Panc1 (cell line): ENCODE data around the gene CLDN6. TPM values are rescaled to one million over a fixed set of nuclear protein-coding genes. Genes with fewer than 3 reads are reported as not detected.

Experiments
- ATAC-seq: fragments of 200-7000 bp; cut with Tn5 transposase; 2 replicates; pipeline ENCODE4 v1.9.1; 2020; ENCODE audit warnings: mild to moderate bottlenecking, moderate library complexity
- BruUV-seq: library from RNA; stranded (reverse); fragments of 400-500 nt; replicated peaks from 2 replicates; lab custom pipeline; 2021; lab: Mats Ljungman, UMichigan
- CTCF ChIA-PET: fragments of 300-600 bp; sonication (Branson Sonifier 250); formaldehyde crosslinking; loops from one replicate; lab custom pipeline; 2022; ENCODE audit warnings: antibody characterized with exemption; lab: Charles Lee
- POLR2A ChIA-PET: fragments of 300-600 bp; sonication (Branson Sonifier 250); formaldehyde crosslinking; loops from one replicate; lab custom pipeline; 2022; ENCODE audit warnings: antibody characterized with exemption; lab: Charles Lee
- DNase-seq: peaks from one replicate; pipeline ENCODE4 v3.0.0-alpha.2; 2010; ENCODE audit warnings: low read depth, low spot score
- H3K27ac ChIP-seq: 2 replicates; pipeline ENCODE4 v1.5.1; 2011; ENCODE audit warnings: mild to moderate bottlenecking, low read length, inconsistent platforms
- H3K27me3 ChIP-seq: fragments of 200-500 bp; sonication (Bioruptor generic); 2 replicates; pipeline ENCODE4 v1.6.0; 2014; ENCODE audit warnings: low read length, inconsistent platforms; ENCODE audit not compliant: control insufficient read depth, insufficient read depth
- H3K36me3 ChIP-seq: fragments of 200-500 bp; sonication (Bioruptor generic); 2 replicates; pipeline ENCODE4 v1.5.1; 2014; ENCODE audit warnings: inconsistent platforms, mild to moderate bottlenecking, low read length, moderate library complexity; ENCODE audit not compliant: control insufficient read depth, insufficient read depth
- H3K4me1 ChIP-seq: 2 replicates; pipeline ENCODE4 v1.5.1; 2011; ENCODE audit warnings: inconsistent platforms, mild to moderate bottlenecking, low read length, moderate library complexity; ENCODE audit not compliant: control insufficient read depth, insufficient read depth
- H3K4me3 ChIP-seq, 2 experiments: 2 replicates each; pipeline ENCODE4 v1.5.1; 2011 to 2012; ENCODE audit warnings: low read depth in 2 of 2, low read length in 2 of 2, mild to moderate bottlenecking in 2 of 2, inconsistent platforms in 1 of 2, moderate library complexity in 1 of 2
- H3K9me3 ChIP-seq: fragments of 200-500 bp; sonication (Bioruptor generic); 2 replicates; pipeline ENCODE4 v1.5.1; 2014; ENCODE audit warnings: low read depth, mild to moderate bottlenecking, inconsistent platforms, low read length, moderate library complexity; ENCODE audit not compliant: control insufficient read depth, insufficient read depth
- CTCF ChIP-seq: fragments of 450-650 bp; IDR thresholded peaks from 2 replicates; pipeline ENCODE4 v1.5.1; 2017; ENCODE audit warnings: mild to moderate bottlenecking
- POLR2AphosphoS5 ChIP-seq: IDR thresholded peaks from 2 replicates; pipeline ENCODE4 v1.6.1; 2012; ENCODE audit warnings: mild to moderate bottlenecking, low read depth, low read length, moderate library complexity
- REST ChIP-seq, 2 experiments: IDR thresholded peaks; 2 replicates each; pipeline ENCODE4 v1.6.1; 2011 to 2012; ENCODE audit warnings: low read depth in 2 of 2, control low read depth in 1 of 2, low read length in 1 of 2, mild to moderate bottlenecking in 1 of 2, moderate library complexity in 1 of 2; ENCODE audit not compliant: insufficient read depth in 1 of 2
- SIN3A ChIP-seq: IDR thresholded peaks from 2 replicates; pipeline ENCODE4 v1.6.1; 2012; ENCODE audit warnings: low read depth, mild to moderate bottlenecking, low read length, moderate library complexity, borderline replicate concordance; ENCODE audit not compliant: insufficient read depth
- TCF7L2 ChIP-seq: IDR thresholded peaks from 2 replicates; pipeline ENCODE4 v1.6.1; 2011; ENCODE audit warnings: mild to moderate bottlenecking, low read depth, low read length, inconsistent platforms
- in situ Hi-C: cut with HindIII; loops from 2 replicates; pipeline ENCODE4 v1.10.0; 2016; ENCODE audit warnings: low sequenced_read_pairs, low pct_unique_long_range_greater_than_20kb
- intact Hi-C: fragments of 100-400 bp; cut with micrococcal nuclease; formaldehyde crosslinking; loops from one replicate; pipeline ENCODE4 v1.10.0; 2022; ENCODE audit not compliant: unreplicated experiment
- total RNA-seq: library from RNA; stranded (reverse); gene quantifications from one replicate; pipeline ENCODE4 v1.2.1, GENCODE V29; 2021; ENCODE audit not compliant: unreplicated experiment

CLDN6 gene
- total RNA-seq, 1 experiment from 2014 or later = 1.2 TPM

- Histone ChIP-seq H3K36me3 (no peaks in the 10 kb centered on the region), H3K9me3 (no peaks in the 10 kb centered on the region), H3K27ac (peak overlapping the region; percentile 71), H3K27me3 (no peaks in the 10 kb centered on the region), H3K4me1 (peaks cover 61% of the 10 kb centered on the region), H3K4me3 (no peak overlapping the region)
- DNase-seq = no peak
- POLR2A ChIA-PET = interaction anchor here (0.9 kb wide), 1 partner anchor 8 kb away, joined by 5 read pairs; no protein-coding TSS in a partner anchor
- in situ Hi-C loops (no loop called here), intact Hi-C loops (no loop called here)
- no peak for ATAC-seq
- TF ChIP-seq CTCF (no peak), REST (IDR thresholded peaks at IDR 0.05; ENCODE audit: insufficient read depth in 1 of 2, low read depth in 2 of 2, low read length in 1 of 2) (no peak), SIN3A (0 out of 2 replicates have a peak, but pooled peaks have one; percentile 63), POLR2AphosphoS5 (peak; percentile 73; the same call in 1 of the 2 replicates), TCF7L2 (peak; percentile 48; the same call in 1 of the 2 replicates)
- CTCF ChIA-PET = interaction anchor here (0.6 kb wide), 1 partner anchor 14 kb away, joined by 6 read pairs; no protein-coding TSS in a partner anchor
- BruUV-seq = no TSS peak
Measured at GRCh38 chr16:2973093-2973492, 44.9 kb downstream of the CLDN6 start.

- intact Hi-C loops = no loop called here
- Histone ChIP-seq H3K4me1 (peaks cover 52% of the 10 kb centered on the region), H3K27me3 (no peaks in the 10 kb centered on the region), H3K4me3 (no peak overlapping the region), H3K36me3 (no peaks in the 10 kb centered on the region), H3K9me3 (no peaks in the 10 kb centered on the region), H3K27ac (peak overlapping the region; percentile 71)
- no peak for TF ChIP-seq REST (IDR thresholded peaks at IDR 0.05; ENCODE audit: insufficient read depth in 1 of 2, low read depth in 2 of 2, low read length in 1 of 2)
- no peak for TF ChIP-seq SIN3A
- TF ChIP-seq TCF7L2 = no peak
- no peak for TF ChIP-seq CTCF
- peak; percentile 22; the same call in 1 of the 2 replicates for TF ChIP-seq POLR2AphosphoS5
- in situ Hi-C loops = no loop called here
- CTCF ChIA-PET = no interaction called here
- DNase-seq (no peak), ATAC-seq (no peak)
- BruUV-seq = no TSS peak
- POLR2A ChIA-PET = no interaction called here
Measured at GRCh38 chr16:2971985-2972784, 45.8 kb downstream of the CLDN6 start.
